IPS-15b (cell line): ENCODE data around the gene RAN.
"Not testable (repeated sequence)": the region's sequence is repeated elsewhere in the genome, so short reads cannot be mapped to it uniquely, and the experiment has no call there.

Source experiments
- H3K27me3 ChIP-seq: one replicate; pipeline ENCODE4 v1.6.1; 2013; ENCODE audit warnings: low read length; ENCODE audit not compliant: control insufficient read depth, insufficient read depth
- H3K36me3 ChIP-seq: one replicate; pipeline ENCODE4 v1.6.1; 2013; ENCODE audit warnings: low read length; ENCODE audit not compliant: control insufficient read depth, insufficient read depth
- H3K4me1 ChIP-seq: one replicate; pipeline ENCODE4 v1.6.1; 2013; ENCODE audit warnings: mild to moderate bottlenecking, low read length; ENCODE audit not compliant: control insufficient read depth, insufficient read depth
- H3K4me3 ChIP-seq: one replicate; pipeline ENCODE4 v1.5.1; 2013; ENCODE audit warnings: low read depth, low read length
- H3K9ac ChIP-seq: one replicate; pipeline ENCODE4 v1.6.1; 2013; ENCODE audit warnings: low read depth, mild to moderate bottlenecking, low read length
- H3K9me3 ChIP-seq: one replicate; pipeline ENCODE4 v1.6.1; 2013; ENCODE audit warnings: mild to moderate bottlenecking, low read length; ENCODE audit not compliant: control insufficient read depth, insufficient read depth

Gene RAN

GRCh38 chr12:130887190-130887589, 15.3 kb downstream of the RAN start:
- not testable (repeated sequence) for H3K36me3 ChIP-seq, H3K9ac ChIP-seq, H3K4me1 ChIP-seq, H3K9me3 ChIP-seq, H3K4me3 ChIP-seq, H3K27me3 ChIP-seq

DNA sequence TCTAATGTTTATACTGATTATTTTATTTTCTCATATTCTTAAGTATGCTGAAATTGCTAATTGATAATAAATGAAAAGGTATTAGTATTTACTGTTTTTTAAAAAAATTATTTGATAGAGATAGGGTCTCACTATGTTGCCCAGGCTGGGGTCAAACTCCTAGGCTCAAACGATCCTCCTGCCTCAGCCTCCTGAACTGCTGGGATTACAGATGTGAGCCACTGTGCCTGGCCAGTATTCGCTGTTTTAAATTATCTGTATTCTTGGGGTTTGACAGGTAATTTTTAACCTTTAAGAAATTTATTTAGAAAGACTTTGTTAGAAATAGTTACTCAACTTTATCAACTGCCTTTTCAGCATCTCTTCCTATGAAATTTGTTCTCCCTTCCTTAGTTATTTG, 32.2 kb downstream of the RAN start:
- Histone ChIP-seq H3K9ac (no peak overlapping the region), H3K4me3 (no peak overlapping the region), H3K9me3 (no peaks in the 10 kb centered on the region), H3K4me1 (no peaks in the 10 kb centered on the region), H3K36me3 (no peaks in the 10 kb centered on the region), H3K27me3 (no peaks in the 10 kb centered on the region)

DNA sequence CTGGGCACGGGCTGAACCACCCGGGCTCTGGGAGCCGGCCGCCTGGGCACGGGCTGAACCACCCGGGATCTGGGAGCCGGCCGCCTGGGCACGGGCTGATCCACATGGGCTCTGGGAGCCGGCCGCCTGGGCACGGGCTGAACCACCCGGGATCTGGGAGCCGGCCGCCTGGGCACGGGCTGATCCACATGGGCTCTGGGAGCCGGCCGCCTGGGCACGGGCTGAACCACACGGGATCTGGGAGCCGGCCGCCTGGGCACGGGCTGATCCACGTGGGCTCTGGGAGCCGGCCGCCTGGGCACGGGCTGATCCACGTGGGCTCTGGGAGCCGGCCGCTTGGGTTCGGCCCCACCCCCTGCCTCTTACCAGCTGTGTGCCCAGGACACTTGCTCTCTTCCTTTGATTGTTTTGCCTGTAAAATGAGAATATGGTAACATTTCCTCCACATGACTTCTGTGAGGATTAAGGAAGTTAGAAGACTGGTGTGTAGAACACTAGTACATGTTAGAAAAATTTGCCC, 33.1 kb downstream of the RAN start:
- not testable (repeated sequence) for H3K9me3 ChIP-seq, H3K4me1 ChIP-seq, H3K27me3 ChIP-seq, H3K36me3 ChIP-seq, H3K4me3 ChIP-seq, H3K9ac ChIP-seq

DNA sequence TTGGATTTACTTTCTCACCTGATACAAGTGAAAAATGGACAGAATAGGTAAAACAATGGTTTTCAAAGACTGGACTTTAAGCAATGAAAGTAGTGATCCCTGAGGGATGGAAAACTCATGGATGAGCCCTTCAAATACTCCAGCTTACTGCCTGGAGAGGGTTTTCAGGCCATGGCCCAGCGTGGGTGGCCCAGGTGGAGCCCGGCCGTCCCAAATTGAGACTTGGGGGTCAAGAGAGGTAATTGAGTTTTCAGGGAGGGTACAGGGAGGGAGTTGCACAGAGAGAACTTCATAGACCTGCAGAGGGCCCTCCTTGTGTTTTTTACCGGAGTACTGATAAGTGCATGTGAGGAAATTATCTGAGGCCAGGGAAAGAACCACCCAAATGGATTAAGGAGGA, 37.2 kb downstream of the RAN start:
- no peak overlapping the region for H3K9ac ChIP-seq
- H3K4me1 ChIP-seq, result no peaks in the 10 kb centered on the region
- no peaks in the 10 kb centered on the region for H3K27me3 ChIP-seq
- no peak overlapping the region for H3K4me3 ChIP-seq
- H3K9me3 ChIP-seq, result no peaks in the 10 kb centered on the region
- no peaks in the 10 kb centered on the region for H3K36me3 ChIP-seq

- no peaks in the 10 kb centered on the region for H3K36me3 ChIP-seq
- no peaks in the 10 kb centered on the region for H3K9me3 ChIP-seq
- H3K4me3 ChIP-seq, result no peak overlapping the region
- H3K27me3 ChIP-seq, result no peaks in the 10 kb centered on the region
- no peak overlapping the region for H3K9ac ChIP-seq
- H3K4me1 ChIP-seq, result no peaks in the 10 kb centered on the region
These were observed 39.3 kb downstream of the RAN start for GRCh38 chr12:130911193-130911592.

- Histone ChIP-seq H3K9ac (no peak overlapping the region), H3K4me1 (no peaks in the 10 kb centered on the region), H3K4me3 (no peak overlapping the region), H3K36me3 (no peaks in the 10 kb centered on the region), H3K27me3 (no peaks in the 10 kb centered on the region), H3K9me3 (no peaks in the 10 kb centered on the region)
These were observed 40.1 kb downstream of the RAN start for GRCh38 chr12:130911933-130912332.

GRCh38 chr12:130916241-130916911, 44.5 kb downstream of the RAN start:
- no peak overlapping the region for H3K4me3 ChIP-seq
- H3K9me3 ChIP-seq, result no peaks in the 10 kb centered on the region
- H3K4me1 ChIP-seq, result no peaks in the 10 kb centered on the region
- H3K36me3 ChIP-seq, result no peaks in the 10 kb centered on the region
- H3K27me3 ChIP-seq, result no peaks in the 10 kb centered on the region
- H3K9ac ChIP-seq, result no peak overlapping the region

DNA sequence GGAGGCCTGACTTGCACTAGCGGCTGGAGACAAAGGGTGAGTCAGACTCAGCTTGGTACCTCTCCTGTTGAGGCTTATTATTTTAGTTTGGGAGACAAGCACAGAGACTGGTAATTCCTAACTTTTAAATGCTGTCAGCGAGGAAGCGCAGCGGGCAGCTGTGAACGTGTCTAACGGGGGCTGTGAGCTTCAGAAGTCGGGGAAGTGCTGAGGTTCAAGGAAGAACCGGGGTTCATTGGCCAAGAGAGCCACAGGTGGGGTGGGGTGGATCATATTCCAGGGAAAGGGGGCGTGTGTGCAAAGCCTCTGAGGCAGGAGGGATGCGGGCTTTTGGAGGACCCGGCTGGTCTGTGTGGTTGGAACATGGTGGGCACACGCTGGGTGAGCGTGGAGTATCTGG, 45.7 kb downstream of the RAN start:
- no peaks in the 10 kb centered on the region for H3K4me1 ChIP-seq

GRCh38 chr12:130919086-130919485, 47.2 kb downstream of the RAN start:
- Histone ChIP-seq H3K27me3 (no peaks in the 10 kb centered on the region), H3K9me3 (no peaks in the 10 kb centered on the region), H3K9ac (no peak overlapping the region), H3K36me3 (no peaks in the 10 kb centered on the region), H3K4me3 (no peak overlapping the region), H3K4me1 (no peaks in the 10 kb centered on the region)

More for the DNA sequence above, 45.7 kb downstream of the RAN start:
- no peak overlapping the region for H3K9ac ChIP-seq
- H3K27me3 ChIP-seq, result no peaks in the 10 kb centered on the region
- no peak overlapping the region for H3K4me3 ChIP-seq
- no peaks in the 10 kb centered on the region for H3K9me3 ChIP-seq
- no peaks in the 10 kb centered on the region for H3K36me3 ChIP-seq

- no peaks in the 10 kb centered on the region for H3K27me3 ChIP-seq
- no peak overlapping the region for H3K9ac ChIP-seq
These were observed 48.3 kb downstream of the RAN start for GRCh38 chr12:130920119-130920703.

DNA sequence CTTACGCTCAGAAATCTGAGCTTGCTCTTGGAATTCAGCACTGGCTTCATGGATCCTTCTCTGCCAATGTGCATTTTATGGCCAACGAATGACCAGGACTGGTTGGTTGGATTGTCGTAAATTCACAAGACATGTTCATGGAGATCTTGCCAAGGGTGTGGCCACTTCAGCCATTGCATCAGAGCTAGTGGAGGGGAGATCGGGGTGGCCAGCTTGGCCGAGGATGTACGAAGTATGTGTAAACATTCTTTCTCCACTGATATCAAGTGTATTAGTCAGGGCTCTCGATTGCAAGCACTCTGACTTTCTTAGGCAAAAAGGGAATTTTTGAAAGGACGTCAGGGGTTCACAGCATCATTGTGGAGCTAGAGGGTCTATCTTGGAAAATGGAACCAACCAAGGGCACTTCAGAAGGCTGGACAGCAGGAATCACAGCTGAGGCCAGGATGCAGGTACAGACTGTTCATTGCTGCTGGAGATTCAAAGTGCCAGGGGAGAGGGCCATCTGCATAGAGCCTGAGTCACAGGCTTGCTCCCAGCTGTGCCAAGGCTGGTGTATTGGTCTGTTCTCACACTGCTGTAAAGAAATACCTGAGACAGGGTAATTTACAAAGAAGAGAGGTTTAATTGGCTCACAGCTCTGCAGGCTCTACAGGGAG, 49.0 kb downstream of the RAN start:
- H3K36me3 ChIP-seq, result no peaks in the 10 kb centered on the region
- H3K9ac ChIP-seq, result no peak overlapping the region
- no peak overlapping the region for H3K4me3 ChIP-seq
- no peaks in the 10 kb centered on the region for H3K9me3 ChIP-seq
- H3K27me3 ChIP-seq, result no peaks in the 10 kb centered on the region
- no peaks in the 10 kb centered on the region for H3K4me1 ChIP-seq

More at GRCh38 chr12:130920119-130920703, 48.3 kb downstream of the RAN start:
- Histone ChIP-seq H3K36me3 (no peaks in the 10 kb centered on the region), H3K4me1 (no peaks in the 10 kb centered on the region), H3K4me3 (no peak overlapping the region), H3K9me3 (no peaks in the 10 kb centered on the region)

DNA sequence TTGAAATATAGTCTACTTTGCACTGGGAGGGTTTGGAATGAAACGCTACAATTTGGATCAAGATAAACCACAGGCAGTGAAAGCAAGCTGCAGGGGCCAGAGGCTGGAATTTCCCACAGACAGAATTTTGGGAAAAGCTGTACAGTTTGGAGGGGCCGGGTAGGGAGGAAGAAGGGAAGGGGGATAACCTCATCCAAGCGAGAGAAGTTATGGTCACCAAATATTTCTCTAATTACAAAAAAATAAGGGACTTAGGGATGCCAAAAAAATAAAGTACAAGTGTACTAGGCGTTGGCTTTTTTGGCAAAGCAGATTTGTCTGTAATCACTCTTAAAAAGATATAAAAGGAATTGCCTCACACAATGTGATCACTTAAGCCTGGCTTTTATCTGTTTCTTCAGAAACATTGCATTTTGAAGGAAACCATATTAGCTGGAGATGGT, 50.7 kb downstream of the RAN start:
- H3K9ac ChIP-seq, result no peak overlapping the region
- H3K4me1 ChIP-seq, result no peaks in the 10 kb centered on the region
- no peak overlapping the region for H3K4me3 ChIP-seq
- no peaks in the 10 kb centered on the region for H3K27me3 ChIP-seq
- H3K36me3 ChIP-seq, result no peaks in the 10 kb centered on the region
- no peaks in the 10 kb centered on the region for H3K9me3 ChIP-seq
